HG03064 (cell line): ENCODE measurements around the gene GFM2.
A peak's percentile ranks its signal among the peaks of the same experiment; 100 is the strongest.
"Not testable (repeated sequence)": the region's sequence is repeated elsewhere in the genome, so short reads cannot be mapped to it uniquely, and the experiment has no call there.

ENCODE experiments used
- ATAC-seq: cut with Tn5 transposase; IDR thresholded peaks from one replicate; pipeline ENCODE4 v1.9.1; 2021; ENCODE audit warnings: low read depth; ENCODE audit not compliant: unreplicated experiment

GFM2 gene

DNA sequence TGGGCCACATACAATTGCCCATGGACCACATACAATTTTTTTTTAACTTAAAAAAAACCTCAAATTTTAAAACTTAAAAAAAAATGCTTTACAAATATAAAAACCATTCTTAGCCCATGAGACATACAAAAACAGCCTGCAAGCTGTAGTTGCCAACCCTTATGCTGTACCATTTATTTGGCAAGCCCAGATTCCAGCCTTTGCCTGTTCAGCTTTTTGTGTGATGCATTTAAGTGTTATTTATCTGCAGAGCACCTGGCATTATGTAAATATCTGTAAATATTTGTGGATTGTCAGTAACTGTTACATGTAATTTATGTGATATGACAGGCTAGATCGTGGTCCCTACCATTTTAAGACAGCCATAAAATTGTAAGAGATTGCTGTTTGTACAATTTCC is 49.3 kb downstream of the GFM2 start:
- no peak for ATAC-seq

DNA sequence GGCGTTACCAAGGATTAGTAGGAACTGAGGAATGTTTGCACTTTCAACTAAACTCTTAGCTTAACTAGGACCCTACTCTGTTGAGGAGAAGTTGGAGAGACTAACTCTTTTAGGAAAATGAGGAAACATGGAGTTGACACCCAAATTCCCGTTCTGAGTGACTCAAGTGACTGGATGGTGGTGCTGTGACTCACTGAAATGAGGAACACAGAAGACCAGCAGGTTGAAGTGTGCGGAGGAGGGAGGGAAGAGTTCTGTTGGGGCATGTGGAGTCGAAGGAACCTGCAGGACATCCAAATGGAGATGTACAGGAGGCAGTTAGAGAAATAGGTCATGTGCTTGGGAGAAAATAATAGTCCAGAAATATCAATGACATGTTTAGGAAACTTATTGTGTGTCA is 73.7 kb downstream of the GFM2 start:
- ATAC-seq, result no peak

DNA sequence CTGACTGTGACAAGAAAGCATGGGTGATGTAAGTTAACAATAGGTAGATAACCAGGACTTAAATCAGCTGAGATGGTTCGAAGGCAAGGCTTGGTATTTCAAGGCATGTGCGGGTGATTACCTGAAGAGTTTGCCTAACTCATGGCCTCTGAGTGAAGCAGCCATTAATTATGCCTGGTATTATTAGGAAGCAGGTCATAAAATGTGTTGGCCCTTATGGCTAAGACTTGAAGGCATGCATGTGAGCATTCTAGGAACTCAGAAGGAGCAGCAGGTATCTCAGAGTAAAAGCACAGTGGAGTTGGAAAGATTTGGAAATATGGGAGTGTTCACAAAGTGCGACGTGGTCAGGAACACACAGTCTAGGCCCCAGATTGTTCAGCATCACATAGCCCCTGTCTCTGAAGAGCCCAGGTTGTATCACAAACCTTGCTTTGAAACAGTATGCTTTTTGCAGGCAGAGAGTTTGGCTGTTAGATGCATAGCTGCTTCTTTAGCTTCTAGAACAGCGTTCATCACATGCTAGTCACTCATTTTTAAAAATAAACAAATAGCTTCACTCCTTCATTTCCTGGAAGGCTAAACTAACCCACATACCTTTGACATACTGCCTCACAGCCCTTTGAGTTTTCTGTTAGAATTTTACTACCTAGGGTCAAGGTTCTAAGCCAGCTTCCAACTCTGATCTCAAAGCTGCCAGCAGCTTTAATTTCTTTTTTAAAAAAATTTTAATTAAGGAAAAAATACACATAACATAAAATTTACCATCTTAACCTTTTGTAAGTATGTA is 79.8 kb downstream of the GFM2 start:
- ATAC-seq, result no peak

DNA sequence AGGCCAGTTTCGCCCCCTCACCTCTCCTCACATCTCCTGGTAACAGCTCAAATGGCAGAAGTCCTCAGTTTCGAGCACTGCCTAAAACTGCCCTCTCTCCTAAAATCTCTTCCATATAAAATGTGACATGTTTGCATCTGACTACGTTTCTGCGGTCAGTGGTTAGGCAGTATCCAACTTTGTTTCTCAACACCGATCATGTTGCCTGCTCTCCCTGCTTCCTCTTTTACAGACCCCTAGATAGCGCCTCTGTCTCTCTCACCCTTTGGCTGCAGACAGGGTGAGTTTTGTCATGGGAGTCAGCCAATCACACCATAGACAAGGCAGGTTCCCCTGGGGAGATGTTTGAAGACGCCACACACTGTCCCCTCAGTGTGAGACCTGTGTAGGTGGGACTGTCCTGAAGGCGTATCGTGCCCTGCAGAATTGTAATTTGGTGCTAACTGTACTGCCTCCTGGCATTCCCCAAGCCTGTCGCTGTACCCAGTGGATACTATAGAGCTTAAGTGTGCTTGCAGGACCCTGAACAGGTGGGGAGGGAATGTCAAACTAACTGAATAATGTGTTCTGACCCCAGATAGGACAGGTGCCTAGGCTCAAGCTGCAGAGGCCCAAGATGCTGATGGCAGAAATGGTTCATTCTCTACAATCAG is 80.8 kb downstream of the GFM2 start:
- peak; percentile 50 for ATAC-seq

GRCh38 chr5:74684900-74685851 is 81.7 kb downstream of the GFM2 start, which contains the start of gene HEXB:
HEXB (plus strand) TSS chr5:74685233; CDS start chr5:74685261, 28 bp downstream.
- peak; percentile 85 for ATAC-seq

DNA sequence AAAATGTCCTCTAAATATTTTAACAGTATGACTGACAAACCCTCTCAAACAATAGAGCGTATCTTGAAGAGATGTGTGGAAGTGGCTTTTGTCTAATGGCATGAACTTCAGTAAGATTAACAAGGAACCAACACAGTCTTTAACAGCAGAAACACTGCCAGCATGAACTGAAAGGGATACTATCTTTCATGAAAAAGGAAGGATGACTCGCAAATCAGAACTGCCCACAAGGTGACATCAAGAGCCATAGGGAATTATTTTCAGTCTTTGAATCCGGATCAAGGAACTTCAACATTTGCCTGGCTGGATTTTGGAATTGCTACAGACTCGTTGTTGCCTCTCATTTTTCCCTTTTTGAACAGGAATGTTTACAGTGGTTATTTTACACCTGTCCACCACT is 87.0 kb downstream of the GFM2 start:
- ATAC-seq, result no peak

GRCh38 chr5:74679300-74679699 is 87.6 kb downstream of the GFM2 start:
- not testable (repeated sequence) for ATAC-seq

DNA sequence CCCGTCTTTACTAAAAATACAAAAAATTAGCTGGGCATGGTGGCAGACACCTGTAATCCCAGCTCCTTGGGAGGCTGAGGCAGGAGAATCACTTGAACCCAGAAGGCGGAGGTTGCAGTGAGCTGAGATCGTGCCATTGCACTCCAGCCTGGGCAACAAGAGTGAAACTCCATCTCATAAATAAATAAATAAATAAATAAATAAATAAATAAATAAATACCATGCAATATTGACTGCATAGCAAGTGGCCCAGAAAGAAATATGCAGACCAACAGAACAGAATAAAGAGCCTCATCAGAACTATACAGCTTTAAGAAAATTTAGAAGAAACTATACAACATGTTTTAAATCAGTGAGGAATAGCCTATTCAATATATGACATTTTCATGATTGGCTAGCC is 88.8 kb downstream of the GFM2 start:
- ATAC-seq, result not testable (repeated sequence)

- not testable (repeated sequence) for ATAC-seq
These were observed 90.5 kb downstream of the GFM2 start for GRCh38 chr5:74676466-74676865.

- no peak for ATAC-seq
These were observed 93.7 kb downstream of the GFM2 start for GRCh38 chr5:74673011-74673790.

GRCh38 chr5:74672215-74672877 is 94.6 kb downstream of the GFM2 start:
- ATAC-seq, result no peak
